ENCODE results near the gene TXNDC15. TPM values are rescaled to one million over a fixed set of nuclear protein-coding genes. Genes with fewer than 3 reads are reported as not detected.

The TXNDC15 gene
- total and polyA plus RNA-seq, 2 of the 13 experiments (the other 11 are each of a cell fraction or from before 2014, with no cell fraction given), result 22.2 to 49.9 TPM

DNA sequence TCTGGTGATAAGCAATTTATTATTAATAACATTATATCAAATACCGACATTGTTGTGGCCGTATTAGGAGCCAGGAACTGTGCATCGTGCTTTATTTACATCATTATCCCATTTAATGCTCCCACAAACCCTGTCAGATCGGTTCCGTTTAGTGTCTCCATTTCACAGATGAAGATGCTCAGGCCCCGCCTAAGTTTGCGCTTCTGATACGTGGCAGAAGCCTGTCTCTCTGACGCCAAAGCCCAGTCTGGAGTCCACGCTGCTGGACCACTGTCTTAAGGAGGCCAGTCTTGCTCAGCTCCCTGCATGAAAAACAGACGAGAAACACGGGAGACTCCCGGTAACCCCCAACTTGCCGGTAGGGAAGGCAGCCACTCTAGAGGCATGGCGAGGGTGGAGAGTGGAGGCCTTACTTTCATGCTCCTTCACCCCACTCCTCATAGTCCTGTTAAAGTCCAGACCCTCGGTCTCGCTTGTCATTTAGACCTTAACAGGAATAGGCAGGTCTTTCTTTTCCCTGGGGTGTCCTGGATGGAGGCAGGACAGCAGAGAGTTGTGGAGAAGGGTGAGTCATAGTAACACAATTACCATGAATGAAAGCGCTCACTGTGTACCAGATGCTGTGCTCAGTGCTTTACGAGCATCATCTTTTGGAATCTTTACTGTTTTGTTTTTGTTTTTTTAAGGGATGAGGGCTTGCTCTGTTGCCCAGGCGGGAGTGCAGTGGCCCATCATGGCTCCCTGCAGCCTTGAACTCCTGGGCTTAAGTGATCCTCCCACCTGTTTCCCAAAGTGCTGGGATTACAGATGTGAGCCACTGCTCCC lies 872 bp downstream of the TXNDC15 start (continued):
- TF ChIP-seq, protein P1, sequence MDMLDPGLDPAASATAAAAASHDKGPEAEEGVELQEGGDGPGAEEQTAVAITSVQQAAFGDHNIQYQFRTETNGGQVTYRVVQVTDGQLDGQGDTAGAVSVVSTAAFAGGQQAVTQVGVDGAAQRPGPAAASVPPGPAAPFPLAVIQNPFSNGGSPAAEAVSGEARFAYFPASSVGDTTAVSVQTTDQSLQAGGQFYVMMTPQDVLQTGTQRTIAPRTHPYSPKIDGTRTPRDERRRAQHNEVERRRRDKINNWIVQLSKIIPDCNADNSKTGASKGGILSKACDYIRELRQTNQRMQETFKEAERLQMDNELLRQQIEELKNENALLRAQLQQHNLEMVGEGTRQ (IDR thresholded peaks at IDR 0.05; ENCODE audit: low read depth, low read length), result no peak
- TF ChIP-seq, protein P1 (CRISPR knock-in tag; IDR thresholded peaks at IDR 0.05; ENCODE audit: borderline replicate concordance), result no peak
- TF ChIP-seq RELA (CRISPR knock-in tag; IDR thresholded peaks at IDR 0.05) (no peak), SOX13 (IDR thresholded peaks at IDR 0.05) (no peak), SOX13 (CRISPR knock-in tag; conservative IDR thresholded peaks at IDR 0.05 in 1 of 2, IDR thresholded peaks at IDR 0.05 in 1 of 2) (no peak), ZNF841 (CRISPR knock-in tag; IDR thresholded peaks at IDR 0.05; ENCODE audit: borderline replicate concordance) (0 out of 2 replicates have a peak, but pooled peaks have one; percentile 19), BRCA1 (CRISPR knock-in tag; IDR thresholded peaks at IDR 0.05) (no peak), ZNF337 (CRISPR knock-in tag; IDR thresholded peaks at IDR 0.05; ENCODE audit: borderline replicate concordance, low read depth) (peak; percentile 54; the same call in 1 of the 2 replicates), ZNF619 (CRISPR knock-in tag; IDR thresholded peaks at IDR 0.05) (no peak), FOXA1 (IDR thresholded peaks at IDR 0.05) (no peak), FOXA1 (CRISPR knock-in tag; IDR thresholded peaks at IDR 0.05) (no peak), ZNF644 (CRISPR knock-in tag; IDR thresholded peaks at IDR 0.05; ENCODE audit: low read depth) (no peak), ARNTL (CRISPR knock-in tag; IDR thresholded peaks at IDR 0.05) (0 out of 2 replicates have a peak, but pooled peaks have one; percentile 10), GABPA (IDR thresholded peaks at IDR 0.05; ENCODE audit: low read depth, low read length) (no peak), GABPA (CRISPR knock-in tag; IDR thresholded peaks at IDR 0.05; ENCODE audit: low read depth) (no peak), ZNF556 (CRISPR knock-in tag; IDR thresholded peaks at IDR 0.05; ENCODE audit: borderline replicate concordance) (no peak), ZSCAN29 (CRISPR knock-in tag; conservative IDR thresholded peaks at IDR 0.05) (no peak)
- TF ChIP-seq, protein P2, sequence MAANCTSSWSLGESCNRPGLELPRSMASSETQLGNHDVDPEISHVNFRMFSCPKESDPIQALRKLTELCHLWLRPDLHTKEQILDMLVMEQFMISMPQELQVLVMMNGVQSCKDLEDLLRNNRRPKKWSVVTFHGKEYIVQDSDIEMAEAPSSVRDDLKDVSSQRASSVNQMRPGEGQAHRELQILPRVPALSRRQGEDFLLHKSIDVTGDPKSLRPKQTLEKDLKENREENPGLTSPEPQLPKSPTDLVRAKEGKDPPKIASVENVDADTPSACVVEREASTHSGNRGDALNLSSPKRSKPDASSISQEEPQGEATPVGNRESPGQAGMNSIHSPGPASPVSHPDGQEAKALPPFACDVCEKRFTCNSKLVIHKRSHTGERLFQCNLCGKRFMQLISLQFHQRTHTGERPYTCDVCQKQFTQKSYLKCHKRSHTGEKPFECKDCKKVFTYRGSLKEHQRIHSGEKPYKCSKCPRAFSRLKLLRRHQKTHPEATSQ (CRISPR knock-in tag; IDR thresholded peaks at IDR 0.05; ENCODE audit: borderline replicate concordance), result no peak
- TF ChIP-seq, protein P3, sequence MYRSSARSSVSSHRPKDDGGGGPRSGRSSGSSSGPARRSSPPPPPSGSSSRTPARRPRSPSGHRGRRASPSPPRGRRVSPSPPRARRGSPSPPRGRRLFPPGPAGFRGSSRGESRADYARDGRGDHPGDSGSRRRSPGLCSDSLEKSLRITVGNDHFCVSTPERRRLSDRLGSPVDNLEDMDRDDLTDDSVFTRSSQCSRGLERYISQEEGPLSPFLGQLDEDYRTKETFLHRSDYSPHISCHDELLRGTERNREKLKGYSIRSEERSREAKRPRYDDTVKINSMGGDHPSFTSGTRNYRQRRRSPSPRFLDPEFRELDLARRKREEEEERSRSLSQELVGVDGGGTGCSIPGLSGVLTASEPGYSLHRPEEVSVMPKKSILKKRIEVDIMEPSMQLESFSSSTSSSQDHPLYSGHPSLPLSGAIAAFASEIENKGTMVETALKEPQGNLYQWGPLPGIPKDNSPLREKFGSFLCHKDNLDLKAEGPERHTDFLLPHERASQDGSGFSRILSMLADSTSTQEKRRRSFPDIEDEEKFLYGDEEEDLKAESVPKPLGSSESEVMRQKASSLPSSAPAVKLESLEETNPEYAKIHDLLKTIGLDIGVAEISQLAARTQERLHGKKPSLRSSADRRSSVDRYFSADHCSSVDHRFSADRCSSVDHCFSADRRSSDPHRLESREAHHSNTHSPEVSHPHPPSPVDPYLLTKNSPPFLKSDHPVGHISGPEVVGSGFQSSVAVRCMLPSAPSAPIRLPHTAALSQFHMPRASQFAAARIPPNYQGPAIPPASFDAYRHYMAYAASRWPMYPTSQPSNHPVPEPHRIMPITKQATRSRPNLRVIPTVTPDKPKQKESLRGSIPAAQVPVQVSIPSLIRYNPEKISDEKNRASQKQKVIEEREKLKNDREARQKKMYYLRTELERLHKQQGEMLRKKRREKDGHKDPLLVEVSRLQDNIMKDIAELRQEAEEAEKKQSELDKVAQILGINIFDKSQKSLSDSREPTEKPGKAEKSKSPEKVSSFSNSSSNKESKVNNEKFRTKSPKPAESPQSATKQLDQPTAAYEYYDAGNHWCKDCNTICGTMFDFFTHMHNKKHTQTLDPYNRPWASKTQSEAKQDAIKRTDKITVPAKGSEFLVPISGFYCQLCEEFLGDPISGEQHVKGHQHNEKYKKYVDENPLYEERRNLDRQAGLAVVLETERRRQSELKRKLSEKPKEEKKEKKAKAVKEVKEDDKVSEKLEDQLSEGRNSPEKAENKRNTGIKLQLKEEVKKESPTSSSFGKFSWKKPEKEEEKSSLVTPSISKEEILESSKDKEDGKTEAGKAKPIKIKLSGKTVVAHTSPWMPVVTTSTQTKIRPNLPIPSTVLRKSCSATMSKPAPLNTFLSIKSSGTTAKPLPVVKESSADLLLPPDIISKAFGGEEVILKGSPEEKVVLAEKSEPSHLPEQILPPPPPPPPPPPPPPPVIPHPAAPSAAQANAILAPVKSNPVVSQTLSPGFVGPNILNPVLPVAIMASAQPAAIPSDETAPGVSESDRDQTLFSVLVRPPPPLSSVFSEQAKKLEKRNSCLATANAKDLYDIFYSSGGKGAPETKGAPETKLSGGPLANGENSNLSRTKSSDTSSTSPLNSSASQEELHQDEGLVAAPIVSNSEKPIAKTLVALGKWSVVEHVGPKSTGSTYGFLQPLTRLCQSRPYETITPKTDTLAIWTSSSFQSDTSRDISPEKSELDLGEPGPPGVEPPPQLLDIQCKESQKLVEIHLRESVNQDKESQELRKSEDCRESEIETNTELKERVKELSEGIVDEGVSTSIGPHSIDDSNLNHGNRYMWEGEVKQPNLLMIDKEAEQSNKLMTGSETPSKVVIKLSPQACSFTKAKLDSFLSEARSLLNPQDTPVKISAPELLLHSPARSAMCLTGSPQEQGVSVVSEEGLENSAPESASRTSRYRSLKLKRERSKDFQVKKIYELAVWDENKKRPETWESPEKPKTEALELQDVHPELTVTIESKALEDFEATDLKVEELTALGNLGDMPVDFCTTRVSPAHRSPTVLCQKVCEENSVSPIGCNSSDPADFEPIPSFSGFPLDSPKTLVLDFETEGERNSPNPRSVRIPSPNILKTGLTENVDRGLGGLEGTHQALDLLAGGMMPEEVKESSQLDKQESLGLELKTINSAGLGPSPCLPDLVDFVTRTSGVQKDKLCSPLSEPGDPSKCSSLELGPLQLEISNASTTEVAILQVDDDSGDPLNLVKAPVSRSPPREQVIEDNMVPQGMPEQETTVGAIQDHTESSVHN (CRISPR knock-in tag; IDR thresholded peaks at IDR 0.05), result no peak

Measured in HepG2 (cell line).